GM12872 (cell line): ENCODE results near the gene ARHGDIB.

Experiments
- TF ChIP-seq, protein P1 (sequence below): IDR thresholded peaks from 3 replicates; pipeline ENCODE4 v1.5.1; 2011; ENCODE audit warnings: low read depth, mild to moderate bottlenecking, low read length, moderate library complexity; ENCODE audit not compliant: insufficient read depth

ARHGDIB gene

DNA sequence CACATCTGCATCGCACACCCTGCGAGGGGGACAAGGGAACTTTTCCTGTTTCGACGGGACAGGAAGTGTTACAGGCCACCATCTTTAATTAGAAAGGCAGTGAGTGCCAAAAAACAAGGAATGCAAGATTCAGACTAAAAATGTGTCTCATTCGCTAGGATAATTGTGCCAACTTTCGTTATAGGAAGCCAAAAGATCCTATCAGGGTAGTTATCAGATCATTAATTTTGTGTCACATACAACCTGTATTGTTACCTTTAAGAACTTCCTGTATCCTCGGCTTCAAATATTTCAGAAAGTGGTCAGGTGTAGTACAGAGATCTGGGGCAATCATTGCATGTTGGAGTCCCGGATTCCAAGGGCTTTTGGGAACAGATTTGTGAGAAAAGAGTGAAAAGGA, 56.5 kb downstream of the ARHGDIB start:
- TF ChIP-seq, protein P1, sequence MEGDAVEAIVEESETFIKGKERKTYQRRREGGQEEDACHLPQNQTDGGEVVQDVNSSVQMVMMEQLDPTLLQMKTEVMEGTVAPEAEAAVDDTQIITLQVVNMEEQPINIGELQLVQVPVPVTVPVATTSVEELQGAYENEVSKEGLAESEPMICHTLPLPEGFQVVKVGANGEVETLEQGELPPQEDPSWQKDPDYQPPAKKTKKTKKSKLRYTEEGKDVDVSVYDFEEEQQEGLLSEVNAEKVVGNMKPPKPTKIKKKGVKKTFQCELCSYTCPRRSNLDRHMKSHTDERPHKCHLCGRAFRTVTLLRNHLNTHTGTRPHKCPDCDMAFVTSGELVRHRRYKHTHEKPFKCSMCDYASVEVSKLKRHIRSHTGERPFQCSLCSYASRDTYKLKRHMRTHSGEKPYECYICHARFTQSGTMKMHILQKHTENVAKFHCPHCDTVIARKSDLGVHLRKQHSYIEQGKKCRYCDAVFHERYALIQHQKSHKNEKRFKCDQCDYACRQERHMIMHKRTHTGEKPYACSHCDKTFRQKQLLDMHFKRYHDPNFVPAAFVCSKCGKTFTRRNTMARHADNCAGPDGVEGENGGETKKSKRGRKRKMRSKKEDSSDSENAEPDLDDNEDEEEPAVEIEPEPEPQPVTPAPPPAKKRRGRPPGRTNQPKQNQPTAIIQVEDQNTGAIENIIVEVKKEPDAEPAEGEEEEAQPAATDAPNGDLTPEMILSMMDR, result no peak

- TF ChIP-seq, protein P1, result no peak
Observed at GRCh38 chr12:14903386-14904098, 57.9 kb downstream of the ARHGDIB start.

DNA sequence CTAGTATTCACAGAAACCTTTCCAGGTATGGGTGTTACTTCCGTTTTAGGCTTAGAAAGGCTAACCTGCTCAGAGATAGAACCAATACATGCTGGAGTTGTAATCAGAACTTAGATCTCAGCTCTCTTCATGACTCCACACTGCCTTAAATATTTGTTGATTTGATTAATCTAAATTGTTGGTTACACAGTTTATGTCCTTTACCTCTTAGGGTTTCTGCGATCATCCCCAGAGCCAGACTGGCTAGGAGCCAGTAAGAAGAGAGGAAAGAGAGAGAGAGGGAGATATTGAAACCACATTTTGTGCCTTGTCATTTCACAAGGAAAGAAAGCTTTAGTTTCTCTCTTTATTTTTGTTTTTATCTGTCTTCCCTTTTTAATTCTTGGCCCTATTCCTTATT, 58.9 kb downstream of the ARHGDIB start:
- TF ChIP-seq, protein P1, result no peak

DNA sequence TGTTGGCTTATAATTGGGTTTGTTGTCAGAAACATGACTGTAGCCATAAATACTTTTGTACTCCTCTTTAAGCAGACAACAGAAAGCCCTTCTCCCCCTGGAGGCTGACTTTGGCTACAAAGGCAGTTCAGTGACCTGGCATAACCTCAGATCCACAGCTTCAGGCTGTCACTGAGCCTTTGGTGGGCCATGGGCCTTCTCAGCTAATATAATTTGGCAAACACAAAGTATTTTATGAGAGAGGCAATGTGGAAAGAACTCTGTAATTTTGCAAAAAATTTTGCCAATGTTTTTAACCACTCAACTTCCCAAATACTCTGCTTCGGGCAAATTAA, 60.2 kb downstream of the ARHGDIB start:
- TF ChIP-seq, protein P1, result no peak

DNA sequence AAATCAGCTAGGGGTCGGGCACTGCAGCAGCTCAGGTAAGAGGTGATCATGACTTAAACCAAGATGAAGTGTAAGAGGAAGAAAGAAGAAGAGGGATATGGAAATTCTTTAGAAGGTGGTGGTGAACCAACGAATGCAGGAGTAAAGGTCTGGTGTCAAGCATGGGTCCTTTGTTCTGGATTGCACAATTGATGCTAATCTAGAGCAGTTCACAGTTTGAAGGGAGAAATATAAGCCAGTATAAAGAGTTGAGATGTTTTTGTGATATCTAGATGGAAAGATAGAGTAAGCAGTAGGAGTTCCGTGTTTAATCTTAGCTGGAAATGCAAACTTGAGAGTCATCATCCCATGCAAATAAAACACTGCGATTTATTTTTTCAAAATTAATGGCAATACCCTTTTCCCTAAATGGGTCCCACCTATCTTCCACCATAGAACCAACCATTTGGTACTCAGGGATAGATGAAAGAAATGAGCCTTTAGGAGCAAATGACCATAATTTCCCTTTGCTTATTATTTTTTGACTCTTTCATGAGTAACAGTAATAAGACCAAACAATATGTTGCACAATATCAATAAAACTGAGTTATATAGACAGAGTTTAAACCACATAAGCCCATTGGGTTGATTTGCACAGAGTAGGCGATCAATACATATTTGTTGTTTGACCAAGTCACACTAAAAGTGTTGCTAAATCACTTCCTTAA, 60.7 kb downstream of the ARHGDIB start:
- TF ChIP-seq, protein P1, result no peak

GRCh38 chr12:14896521-14897169, 64.8 kb downstream of the ARHGDIB start:
- TF ChIP-seq, protein P1, result no peak

DNA sequence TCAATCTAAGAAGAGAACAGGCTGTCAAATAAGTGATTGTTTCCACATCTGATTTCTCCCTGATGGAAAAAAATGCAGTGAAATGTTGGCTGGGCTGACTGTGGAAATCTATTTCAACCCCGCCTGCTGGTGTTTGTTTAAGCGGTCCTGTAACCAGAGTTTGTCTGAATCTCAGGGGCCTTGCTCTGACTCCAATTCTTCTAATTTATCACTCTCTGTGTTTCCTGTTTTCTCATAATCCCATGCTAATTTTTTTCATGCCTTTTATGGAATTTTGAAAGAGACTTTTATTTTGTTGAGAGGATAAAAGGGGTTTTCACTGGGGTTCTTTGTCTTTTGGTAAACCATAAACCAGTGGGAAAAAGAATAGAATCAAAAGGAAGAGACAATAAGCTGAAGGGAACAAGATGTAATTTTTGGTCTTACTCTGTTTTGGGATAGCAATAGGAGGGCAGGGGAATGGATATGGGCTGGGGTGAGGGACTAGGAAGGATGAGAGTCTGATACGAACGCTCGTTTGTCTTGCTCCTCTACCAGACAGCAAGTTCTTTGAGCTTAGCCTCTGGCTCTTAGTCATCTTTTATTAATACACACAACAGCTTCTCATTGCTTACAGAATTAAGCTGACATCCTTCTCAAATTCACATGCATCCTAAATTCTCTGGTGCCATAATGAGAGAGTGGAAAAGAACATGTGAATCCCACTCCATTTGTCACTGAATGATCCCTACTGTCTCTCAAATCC, 67.7 kb downstream of the ARHGDIB start:
- TF ChIP-seq, protein P1, result no peak
